HG03139 (cell line): ENCODE results near the gene TMCO4.

Experiments used
- ATAC-seq: cut with Tn5 transposase; IDR thresholded peaks from one replicate; pipeline ENCODE4 v1.9.1; 2021; ENCODE audit not compliant: unreplicated experiment

The TMCO4 gene

GRCh38 chr1:19750882-19751276 lies 48.8 kb downstream of the TMCO4 start:
- no peak for ATAC-seq

DNA sequence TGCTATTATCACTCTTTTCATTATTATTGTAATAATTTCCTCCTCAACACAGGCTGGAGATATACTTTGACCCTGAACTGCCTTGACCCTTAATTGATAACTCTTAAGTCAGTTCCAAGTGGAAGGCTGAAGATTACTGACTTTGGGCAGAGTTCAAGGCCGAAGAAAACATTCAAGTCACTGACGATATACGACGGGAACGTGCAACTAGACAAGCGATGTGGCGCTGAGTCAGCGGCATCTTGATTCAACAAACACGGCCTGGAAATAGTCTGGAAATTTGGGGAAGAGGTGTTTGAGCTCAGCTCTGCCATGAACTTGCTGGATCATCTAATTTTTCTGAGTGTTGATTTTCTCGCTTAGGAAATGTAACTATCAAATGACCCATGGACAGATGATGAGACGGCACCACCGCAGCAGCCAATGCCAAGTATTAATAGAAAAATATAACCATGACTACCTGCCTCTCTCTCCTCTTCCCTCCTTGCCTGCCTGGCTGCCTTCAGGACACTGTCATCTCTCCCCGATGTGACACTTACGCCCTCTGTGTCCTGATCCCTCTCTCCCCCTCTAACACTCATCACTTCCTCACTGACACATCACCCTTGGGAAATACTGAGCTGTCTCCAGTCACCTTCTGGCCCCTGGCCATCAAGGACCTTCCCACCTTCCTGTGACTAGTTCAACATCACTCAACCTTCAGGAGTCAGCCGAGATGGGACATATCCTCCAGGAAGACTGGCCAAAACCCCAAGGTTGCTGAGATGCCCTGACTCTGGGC lies 49.4 kb downstream of the TMCO4 start:
- no peak for ATAC-seq

GRCh38 chr1:19749685-19750084 lies 50.0 kb downstream of the TMCO4 start:
- ATAC-seq = no peak

DNA sequence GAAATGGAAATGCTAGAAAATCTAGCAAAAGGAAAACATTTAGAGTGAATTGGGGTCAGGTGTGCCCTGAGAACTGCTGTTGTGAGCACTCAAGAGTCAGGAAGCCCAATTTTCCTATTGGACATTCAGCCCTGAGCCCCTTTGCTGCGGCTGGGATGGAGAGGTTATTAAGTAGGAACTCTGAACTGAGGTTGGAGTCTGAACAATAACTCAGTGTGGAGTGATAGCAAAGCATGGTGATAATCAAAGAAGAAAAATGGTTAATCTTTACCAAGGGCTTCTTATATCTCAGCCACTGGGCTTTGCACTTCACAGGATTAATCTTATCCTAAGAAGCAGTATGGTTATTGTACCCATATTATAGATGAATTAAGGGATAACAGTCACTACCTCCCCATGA lies 52.0 kb downstream of the TMCO4 start:
- ATAC-seq = no peak

DNA sequence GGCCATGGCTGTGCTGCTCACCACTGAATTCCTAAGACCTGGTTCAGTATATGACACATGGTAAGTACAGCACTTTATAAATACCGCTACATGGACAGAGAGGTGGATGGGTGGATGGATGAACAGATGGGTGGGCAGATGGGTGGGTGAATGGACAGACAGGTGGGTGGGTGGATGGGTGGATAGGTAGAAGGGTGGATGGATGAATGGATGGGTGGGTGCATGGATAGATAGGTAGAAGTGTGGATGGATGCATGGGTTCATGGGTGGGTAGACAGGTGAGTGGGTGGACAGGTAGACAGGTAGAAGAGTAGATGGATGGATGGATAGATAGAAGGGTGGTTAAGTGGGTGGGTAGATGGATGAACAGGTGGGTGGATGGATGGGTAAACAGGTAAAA lies 54.8 kb downstream of the TMCO4 start:
- no peak for ATAC-seq

GRCh38 chr1:19744335-19744743 lies 55.4 kb downstream of the TMCO4 start:
- no peak for ATAC-seq

DNA sequence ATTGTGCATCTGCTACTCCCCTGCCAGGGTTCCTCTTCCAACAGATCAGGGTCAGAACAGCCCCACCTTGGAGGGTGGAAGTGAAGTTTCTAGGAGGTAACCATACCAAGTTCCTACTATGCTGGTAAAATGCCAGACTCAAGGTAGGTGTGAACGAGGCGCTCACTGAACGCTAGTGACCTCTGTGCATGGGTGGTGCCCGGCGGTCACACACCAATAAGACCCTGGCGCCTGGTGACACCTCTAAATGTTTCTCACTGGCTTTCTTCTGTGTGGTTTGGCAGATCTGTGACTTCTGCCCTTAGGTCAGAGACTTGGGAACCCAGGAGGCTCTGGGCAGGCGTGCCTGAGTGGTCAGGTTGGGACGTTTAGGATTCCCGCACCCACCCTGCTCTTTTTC lies 55.9 kb downstream of the TMCO4 start:
- ATAC-seq = no peak

DNA sequence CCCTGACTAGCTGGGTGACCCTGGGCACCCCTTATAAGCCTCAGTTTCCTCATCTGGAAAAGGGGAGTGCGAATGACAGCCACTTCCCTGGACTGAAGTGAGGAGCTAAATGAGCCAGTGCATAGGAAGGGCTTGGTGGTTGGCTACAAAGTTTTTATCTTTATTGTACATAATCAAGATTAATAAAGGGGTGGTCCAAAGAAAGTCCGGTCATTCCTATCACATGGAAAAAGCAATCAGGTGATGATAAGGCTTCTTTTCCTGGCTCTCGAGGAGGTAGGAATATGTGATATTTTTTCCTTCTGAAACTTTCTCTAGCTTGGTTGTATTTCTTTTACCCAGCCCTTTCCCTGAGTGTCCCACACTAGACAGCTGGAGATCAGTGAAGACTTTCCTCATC lies 56.5 kb downstream of the TMCO4 start:
- ATAC-seq = no peak

DNA sequence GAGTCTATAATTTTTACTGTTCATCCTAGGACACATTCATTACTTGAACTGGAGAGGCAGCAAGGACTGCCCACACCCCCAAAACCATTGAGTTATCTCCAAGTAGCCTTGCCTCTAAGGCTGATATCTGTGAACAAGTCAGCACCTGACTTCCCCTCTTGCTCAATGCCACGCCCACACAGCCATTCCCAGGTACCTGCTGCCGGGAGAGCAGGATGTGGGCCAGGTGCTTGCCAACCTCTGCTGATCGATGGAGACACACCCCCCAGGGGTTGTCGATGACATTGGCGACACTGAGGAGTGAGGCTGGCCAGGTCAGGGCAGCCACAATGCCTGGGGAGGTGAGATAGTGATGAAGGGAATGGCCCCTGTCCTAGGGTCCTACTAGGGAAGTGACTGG lies 60.1 kb downstream of the TMCO4 start:
- ATAC-seq = no peak

DNA sequence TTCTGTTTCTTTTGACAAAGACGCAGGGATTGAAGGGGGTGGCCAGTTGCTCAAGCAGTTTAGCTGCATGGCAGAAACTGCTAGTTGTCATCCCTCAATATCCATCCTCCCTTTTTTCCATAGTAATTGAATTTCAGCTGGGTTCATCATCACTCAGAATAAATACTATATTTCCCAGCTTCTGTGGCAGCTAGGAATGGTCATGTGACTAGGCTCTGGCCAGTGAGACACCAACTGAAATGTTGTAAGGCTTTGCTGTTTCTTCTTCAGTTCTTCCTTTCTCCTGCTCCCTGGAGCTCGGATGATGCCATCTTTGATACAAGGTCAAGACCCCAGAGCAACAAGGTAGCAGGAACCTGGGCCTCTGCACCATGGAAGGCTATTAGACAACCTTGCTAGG lies 61.0 kb downstream of the TMCO4 start:
- ATAC-seq = no peak

DNA sequence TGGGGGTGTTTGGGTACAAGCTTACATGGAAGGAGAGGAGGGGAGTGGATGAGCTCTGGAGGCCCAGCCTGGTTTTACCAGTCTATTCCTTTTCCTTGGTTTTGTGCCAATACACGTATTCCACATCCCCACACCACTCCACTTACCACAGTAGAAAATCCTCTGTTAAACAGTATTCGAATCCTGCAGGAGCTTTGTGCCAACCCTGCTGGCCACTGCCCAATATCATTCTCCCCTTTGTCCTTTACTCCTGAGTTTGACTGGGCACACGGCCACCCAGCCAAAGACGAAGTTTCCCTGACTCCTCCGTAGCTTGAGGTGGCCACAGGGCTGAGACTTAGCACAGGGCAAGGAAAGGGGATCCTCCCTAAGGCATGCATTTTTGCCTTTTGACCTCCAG lies 61.6 kb downstream of the TMCO4 start:
- ATAC-seq = no peak

- no peak for ATAC-seq
Observed at GRCh38 chr1:19737104-19737825, 62.5 kb downstream of the TMCO4 start.

DNA sequence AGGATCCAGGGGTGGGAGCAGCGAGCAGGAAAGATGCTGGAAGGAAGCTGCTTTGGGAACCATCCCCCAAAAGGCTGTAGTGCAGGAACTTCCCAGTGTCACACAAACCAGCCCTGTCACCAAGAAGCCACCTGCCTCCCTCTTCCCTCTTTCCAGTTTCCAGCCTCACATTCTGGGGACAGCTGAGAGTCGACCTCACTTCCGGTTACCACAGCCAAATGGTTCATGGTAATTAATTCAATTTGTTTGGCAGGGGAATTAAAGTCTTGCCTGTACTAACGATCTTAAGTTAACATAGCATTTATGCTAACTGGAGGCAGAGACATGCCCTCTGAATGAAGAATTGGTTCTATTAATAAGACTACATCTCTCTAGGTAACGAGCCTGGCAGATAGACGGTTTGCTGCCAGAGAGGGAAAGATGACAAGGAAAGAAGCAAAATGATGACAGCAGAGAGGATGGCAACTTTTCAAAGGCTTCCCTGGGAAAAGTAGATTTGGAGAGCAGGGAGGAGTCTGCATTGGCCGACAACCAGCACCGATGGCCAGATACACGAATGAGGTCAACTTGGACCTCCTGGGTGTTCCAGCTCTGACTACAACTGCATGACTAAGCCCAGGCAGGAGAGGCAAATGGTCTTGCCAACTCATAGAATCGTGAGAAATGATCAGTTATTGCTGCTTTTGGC lies 64.1 kb downstream of the TMCO4 start:
- no peak for ATAC-seq

DNA sequence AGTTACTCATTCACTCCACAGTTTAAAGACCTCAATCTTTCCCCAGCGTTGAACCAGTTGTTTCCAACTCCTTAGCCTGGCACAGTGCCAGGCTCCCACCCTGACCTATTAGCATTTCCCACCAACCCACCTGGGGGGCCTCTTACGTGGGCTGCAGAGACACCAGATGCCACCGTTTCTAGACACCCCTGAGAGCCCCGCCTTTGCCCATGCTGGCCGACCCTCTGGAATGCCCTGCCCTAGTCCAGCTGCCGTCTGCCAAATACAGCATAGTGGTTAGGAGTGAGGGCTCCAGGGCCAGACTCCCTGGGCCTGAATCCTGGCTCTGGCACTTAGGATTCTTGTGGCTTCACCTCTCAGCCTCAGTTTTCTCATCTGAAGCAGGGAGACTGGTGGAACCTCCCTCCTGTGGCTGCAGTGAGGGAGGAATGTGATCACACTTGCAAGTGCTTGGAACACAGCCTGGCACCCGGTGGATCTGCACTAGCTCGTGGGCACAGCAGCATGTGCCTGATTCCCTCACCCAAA lies 65.2 kb downstream of the TMCO4 start:
- no peak for ATAC-seq

- no peak for ATAC-seq
Observed at GRCh38 chr1:19734056-19734455, 65.7 kb downstream of the TMCO4 start.

GRCh38 chr1:19733615-19734014 lies 66.1 kb downstream of the TMCO4 start:
- no peak for ATAC-seq

DNA sequence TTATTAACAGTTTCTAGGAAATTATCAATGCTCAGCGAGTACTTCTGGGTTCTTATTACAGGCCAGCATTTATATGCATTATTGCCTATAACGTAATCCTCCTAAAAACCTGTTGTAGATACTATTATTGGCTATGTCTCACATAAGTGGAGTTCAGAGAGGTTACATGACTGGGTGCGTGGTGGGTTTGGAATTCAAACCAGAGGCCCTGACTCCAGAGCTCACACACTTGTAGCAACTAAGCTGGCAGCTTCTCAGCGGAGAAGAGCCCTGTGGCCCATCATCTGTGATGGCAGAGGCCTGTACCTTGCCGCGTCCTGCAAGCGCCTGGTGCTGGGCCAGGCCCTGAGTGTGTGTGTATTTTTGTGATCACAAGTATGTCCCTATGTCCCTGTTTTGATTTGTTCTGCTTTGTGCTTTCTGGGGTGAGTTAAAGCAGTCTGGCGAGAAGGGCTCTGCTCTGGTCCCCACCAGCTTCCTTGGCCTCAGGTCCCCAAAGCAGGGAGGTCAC lies 68.3 kb downstream of the TMCO4 start:
- ATAC-seq = no peak

GRCh38 chr1:19730793-19731192 lies 68.9 kb downstream of the TMCO4 start:
- no peak for ATAC-seq

DNA sequence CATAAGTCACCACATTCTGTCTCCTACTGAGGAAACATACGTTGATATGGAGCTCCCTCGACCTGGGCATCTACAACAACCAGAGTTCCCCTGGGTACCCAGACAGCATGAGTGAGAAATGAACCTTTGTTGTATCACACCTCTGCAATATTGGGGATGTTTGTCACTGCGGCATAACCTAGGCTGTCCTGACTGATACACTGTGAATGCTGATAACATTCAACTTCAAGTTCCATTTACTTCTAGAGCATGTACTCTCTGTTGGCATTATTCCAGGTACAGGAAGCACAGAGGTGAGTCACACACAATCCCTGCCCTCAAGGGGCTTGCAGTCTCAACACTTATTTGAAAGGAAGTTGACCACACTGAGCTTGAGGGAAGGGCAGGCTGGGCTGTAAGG lies 69.5 kb downstream of the TMCO4 start:
- no peak for ATAC-seq

DNA sequence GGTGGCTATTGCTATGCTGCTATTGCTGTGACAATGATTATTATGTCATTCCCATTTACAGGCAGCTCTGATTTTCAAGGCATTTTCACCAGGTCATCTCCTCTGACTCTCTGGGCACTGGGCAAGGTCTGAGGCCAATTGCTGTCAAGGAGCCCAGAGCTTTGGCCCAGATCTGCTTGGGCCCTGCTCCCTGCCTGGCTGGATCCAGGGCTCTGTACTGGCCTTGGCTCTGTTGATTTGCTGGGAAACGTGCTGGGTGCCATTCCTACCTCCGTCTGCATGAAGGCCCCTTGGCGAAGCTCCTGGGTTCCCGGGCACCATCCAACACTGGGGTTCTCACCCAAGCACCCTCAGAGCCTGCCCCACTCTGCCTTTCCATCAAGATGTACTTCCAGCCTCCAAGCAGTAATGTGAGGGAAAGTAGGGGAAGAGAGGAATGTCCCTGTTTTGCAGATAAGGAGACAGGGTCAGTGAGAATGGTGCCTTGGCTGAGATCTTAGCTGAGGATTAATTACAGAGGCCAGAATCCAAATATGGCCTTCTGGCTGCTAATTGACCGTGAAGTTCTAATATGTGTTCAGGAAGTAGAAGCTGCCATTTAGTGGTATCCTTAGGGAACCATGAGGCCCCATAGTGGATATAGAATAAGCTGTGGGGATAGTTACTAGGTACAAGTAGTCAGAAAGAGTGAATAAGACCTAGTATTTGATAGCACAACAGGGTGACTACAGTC lies 71.1 kb downstream of the TMCO4 start:
- no peak for ATAC-seq

DNA sequence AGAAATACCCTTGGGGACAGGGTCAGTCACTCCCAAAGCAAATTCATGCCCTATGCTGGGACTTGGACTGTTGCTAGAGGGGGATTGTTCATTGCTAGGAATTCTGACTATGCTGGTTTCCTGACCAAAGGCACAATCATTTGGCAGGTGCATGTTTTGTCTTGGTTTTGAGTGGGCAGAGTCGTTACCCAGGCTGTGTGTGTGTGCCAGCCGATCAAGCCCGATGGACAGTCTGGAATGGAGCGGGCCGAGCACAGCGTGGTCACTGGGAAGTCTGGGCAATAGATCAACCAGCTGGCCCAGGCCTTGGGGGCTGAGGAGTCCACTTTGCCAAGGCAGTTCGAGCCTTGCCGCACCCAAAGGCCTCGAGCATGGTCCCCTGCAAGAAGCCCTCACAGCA lies 74.1 kb downstream of the TMCO4 start:
- ATAC-seq = no peak
